PFSK-1 (cell line): ENCODE data around the gene RPS19BP1.

Experiments used
- POLR2AphosphoS5 ChIP-seq: IDR thresholded peaks from 2 replicates; pipeline ENCODE4 v1.6.1; 2012; ENCODE audit warnings: low read depth, mild to moderate bottlenecking, control low read depth, low read length, moderate library complexity
- TAF1 ChIP-seq: IDR thresholded peaks from 2 replicates; pipeline ENCODE4 v1.6.1; 2012; ENCODE audit warnings: low read length, control low read depth, borderline replicate concordance; ENCODE audit not compliant: insufficient read depth
- TF ChIP-seq, protein P1 (sequence below), 2 experiments: IDR thresholded peaks; 2 replicates each; pipeline versions ENCODE4 v1.6.1 to v1.8.0; 2011 to 2012; ENCODE audit warnings: low read depth in 2 of 2, low read length in 2 of 2, control low read depth in 1 of 2, inconsistent platforms in 1 of 2, mild to moderate bottlenecking in 1 of 2, moderate library complexity in 1 of 2; ENCODE audit not compliant: insufficient read depth in 1 of 2

DNA sequence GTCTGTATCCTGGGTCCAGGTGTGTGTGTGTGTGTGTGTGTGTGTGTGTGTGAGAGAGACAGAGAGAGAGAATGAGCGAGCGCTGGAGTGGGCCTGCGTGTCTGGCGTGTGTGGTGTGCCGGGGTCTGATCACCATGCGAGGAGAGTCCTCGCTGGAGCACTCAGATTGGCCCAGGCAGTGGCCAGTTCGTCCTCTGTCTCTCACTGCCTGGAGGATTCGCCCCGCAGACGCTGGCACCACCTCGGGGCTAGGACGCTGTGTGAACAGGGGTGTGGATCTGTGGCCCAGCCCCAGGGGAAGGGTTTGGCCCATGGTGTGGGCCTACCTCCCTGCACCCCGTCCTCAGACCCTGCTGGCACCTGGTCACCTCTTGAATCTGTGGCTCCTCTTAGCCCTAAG lies 26.4 kb upstream of the RPS19BP1 start:
- TF ChIP-seq POLR2AphosphoS5 = no peak
- no peak for TF ChIP-seq TAF1
- TF ChIP-seq, protein P1, sequence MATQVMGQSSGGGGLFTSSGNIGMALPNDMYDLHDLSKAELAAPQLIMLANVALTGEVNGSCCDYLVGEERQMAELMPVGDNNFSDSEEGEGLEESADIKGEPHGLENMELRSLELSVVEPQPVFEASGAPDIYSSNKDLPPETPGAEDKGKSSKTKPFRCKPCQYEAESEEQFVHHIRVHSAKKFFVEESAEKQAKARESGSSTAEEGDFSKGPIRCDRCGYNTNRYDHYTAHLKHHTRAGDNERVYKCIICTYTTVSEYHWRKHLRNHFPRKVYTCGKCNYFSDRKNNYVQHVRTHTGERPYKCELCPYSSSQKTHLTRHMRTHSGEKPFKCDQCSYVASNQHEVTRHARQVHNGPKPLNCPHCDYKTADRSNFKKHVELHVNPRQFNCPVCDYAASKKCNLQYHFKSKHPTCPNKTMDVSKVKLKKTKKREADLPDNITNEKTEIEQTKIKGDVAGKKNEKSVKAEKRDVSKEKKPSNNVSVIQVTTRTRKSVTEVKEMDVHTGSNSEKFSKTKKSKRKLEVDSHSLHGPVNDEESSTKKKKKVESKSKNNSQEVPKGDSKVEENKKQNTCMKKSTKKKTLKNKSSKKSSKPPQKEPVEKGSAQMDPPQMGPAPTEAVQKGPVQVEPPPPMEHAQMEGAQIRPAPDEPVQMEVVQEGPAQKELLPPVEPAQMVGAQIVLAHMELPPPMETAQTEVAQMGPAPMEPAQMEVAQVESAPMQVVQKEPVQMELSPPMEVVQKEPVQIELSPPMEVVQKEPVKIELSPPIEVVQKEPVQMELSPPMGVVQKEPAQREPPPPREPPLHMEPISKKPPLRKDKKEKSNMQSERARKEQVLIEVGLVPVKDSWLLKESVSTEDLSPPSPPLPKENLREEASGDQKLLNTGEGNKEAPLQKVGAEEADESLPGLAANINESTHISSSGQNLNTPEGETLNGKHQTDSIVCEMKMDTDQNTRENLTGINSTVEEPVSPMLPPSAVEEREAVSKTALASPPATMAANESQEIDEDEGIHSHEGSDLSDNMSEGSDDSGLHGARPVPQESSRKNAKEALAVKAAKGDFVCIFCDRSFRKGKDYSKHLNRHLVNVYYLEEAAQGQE (IDR thresholded peaks at IDR 0.05; ENCODE audit: insufficient read depth in 1 of 2, low read depth in 2 of 2, low read length in 2 of 2) = no peak
